Measurements from ENCODE around the gene KIF27.
"Not testable (repeated sequence)": the region's sequence is repeated elsewhere in the genome, so short reads cannot be mapped to it uniquely, and the experiment has no call there.

Gene KIF27

GRCh38 chr9:83962165-83962564 is 40.9 kb upstream of the KIF27 start:
- no peak for DNase-seq (ENCODE audit: low read depth)
- no peak for TF ChIP-seq CTCF (IDR thresholded peaks at IDR 0.05; ENCODE audit: insufficient read depth, low read depth, low read length, missing control alignments)
- no peak overlapping the region for H3K4me3 ChIP-seq (ENCODE audit: low read depth, low read length)

- no peak for TF ChIP-seq CTCF (IDR thresholded peaks at IDR 0.05; ENCODE audit: insufficient read depth, low read depth, low read length, missing control alignments)
- no peak for DNase-seq (ENCODE audit: low read depth)
Measured at GRCh38 chr9:83960991-83961390, 39.8 kb upstream of the KIF27 start.

GRCh38 chr9:83959061-83959460 is 37.8 kb upstream of the KIF27 start:
- TF ChIP-seq CTCF (IDR thresholded peaks at IDR 0.05; ENCODE audit: insufficient read depth, low read depth, low read length, missing control alignments), result no peak
- H3K4me3 ChIP-seq (ENCODE audit: low read depth, low read length), result no peak overlapping the region
- DNase-seq (ENCODE audit: low read depth), result no peak

More at GRCh38 chr9:83960991-83961390, 39.8 kb upstream of the KIF27 start:
- no peak overlapping the region for H3K4me3 ChIP-seq (ENCODE audit: low read depth, low read length)

GRCh38 chr9:83957248-83957513 is 35.9 kb upstream of the KIF27 start:
- no peak for DNase-seq (ENCODE audit: low read depth)
- H3K4me3 ChIP-seq (ENCODE audit: low read depth, low read length), result peak overlapping the region; percentile 77
- no peak for TF ChIP-seq CTCF (IDR thresholded peaks at IDR 0.05; ENCODE audit: insufficient read depth, low read depth, low read length, missing control alignments)

- no peak for TF ChIP-seq CTCF (IDR thresholded peaks at IDR 0.05; ENCODE audit: insufficient read depth, low read depth, low read length, missing control alignments)
- DNase-seq (ENCODE audit: low read depth), result peak; percentile 80
- H3K4me3 ChIP-seq (ENCODE audit: low read depth, low read length), result peak overlapping the region; percentile 77
Measured at GRCh38 chr9:83956436-83957247, 35.4 kb upstream of the KIF27 start.

GRCh38 chr9:83956086-83956435 is 34.8 kb upstream of the KIF27 start:
- peak overlapping the region; percentile 77 for H3K4me3 ChIP-seq (ENCODE audit: low read depth, low read length)
- DNase-seq (ENCODE audit: low read depth), result peak; percentile 65
- no peak for TF ChIP-seq CTCF (IDR thresholded peaks at IDR 0.05; ENCODE audit: insufficient read depth, low read depth, low read length, missing control alignments)

GRCh38 chr9:83948096-83948495 is 26.9 kb upstream of the KIF27 start:
- not testable (repeated sequence) for H3K4me3 ChIP-seq (ENCODE audit: low read depth, low read length); DNase-seq (ENCODE audit: low read depth)

Measured in GM12865 (cell line).